DMS79 (cell line): ENCODE results near the gene GMDS.

Source experiments
- DNase-seq: peaks from one replicate; lab custom pipeline; 2025; lab: John Stamatoyannopoulos, UW

GMDS gene

DNA sequence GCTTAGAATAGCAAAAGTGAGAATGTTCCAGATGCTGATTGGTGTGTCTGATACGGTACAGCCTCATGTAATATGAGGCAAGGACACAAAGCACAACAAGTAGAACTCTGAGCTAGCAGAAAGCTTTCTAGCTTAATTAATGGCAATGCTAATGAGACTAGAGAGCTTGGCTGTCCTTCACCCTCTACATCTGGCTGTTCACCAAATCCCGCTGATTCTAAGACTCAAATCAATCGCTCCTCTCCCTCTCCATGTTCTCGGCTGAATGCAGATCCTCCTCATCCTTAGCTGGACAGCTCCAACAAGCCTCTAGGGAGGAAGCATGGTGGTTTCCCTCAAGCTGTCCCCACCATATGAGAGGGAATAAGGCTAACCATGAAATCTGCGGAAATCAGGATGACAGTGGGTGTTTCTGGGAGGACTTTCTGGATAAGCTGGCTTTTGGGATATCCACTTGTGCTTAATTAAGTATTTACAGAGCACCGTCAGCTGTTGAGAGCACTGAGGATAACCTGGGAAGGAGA, 506.8 kb downstream of the GMDS start:
- no peak for DNase-seq

DNA sequence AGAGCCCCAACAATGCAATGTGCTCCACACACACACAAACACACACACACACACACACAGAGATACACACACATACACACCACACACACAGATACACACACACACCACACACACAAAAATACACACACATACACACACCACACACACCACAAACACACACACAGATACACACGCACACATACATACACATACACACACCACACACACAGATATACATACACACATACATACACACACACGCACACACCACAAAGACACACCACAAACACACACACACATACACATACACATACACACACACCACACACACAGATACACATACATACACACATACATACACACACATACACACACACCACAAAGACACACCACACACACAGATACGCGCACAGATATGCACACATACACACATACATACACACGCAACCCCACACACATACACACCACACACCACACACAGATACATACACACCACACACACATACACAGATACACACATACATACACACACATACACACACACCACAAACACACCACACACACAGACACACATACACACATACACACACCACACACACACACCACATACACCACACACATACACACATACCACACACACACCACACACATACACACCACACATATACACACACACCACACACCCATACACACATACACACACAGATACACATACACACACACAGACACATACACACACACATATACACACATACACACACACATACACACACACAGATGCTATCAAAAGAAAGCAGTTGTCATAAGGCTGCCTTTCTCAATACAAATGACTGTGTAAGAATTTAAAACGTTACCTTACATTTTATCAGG, 507.7 kb downstream of the GMDS start:
- no peak for DNase-seq

DNA sequence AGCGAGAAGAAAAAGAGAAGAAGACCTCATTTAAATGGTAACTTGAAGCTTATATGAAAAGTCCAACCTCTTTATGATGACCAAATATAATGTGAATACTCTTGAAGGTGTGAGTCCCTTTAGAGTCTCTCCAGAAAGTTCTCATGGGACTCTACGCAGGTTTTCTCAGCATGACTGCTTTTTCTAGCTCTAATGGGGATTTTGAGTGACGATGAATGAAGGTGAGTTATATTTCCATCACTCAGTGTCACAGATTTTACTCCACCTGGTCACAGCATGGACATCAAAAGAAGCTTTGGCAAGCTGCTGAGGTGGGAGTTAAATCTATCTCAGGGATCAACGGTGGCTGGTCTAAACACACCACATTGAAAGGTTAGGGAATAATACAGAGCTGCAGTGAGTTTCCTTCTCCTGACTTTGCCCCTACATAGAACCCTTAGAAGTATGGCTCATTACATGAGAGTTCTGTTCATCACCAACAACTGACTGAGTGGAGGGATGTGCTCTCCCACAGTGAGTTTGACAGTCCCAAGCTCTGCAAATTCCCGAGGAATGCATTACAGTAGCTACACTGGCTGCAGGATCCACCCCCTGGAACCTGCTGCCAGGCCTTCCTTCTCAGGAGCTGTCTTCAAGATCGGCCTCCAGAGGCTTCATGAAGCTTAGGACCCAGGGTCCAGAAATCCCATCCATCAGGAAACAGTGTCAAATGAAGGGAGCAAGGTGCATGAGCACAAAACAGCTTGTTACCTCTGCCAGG, 508.9 kb downstream of the GMDS start:
- no peak for DNase-seq

DNA sequence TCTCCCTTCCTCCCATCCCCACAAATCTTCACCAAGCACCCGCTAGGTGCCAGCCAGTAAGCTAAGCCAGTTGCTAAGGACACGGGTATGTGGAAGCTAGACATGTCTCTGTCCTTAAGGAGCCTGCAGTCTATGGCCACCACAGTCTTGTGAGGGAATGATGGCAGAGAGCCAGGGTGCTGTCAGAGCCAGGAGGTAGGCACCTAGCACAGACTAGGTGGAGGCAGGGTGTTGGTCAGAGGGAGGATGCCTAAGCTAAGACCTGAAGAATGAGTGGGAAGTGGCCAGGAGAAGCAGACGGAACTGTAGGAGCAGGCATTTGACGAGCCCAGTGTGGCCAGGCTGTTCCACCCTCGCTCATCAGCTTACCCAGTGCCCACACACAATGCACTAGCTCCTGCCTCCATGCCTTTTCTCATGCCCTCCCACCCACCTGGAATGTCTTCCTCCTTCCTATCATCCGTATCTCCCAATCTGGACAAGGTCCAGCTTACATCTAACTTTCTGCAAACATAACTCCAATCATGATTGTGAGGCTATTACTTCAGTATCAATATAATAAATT, 510.1 kb downstream of the GMDS start:
- no peak for DNase-seq

DNA sequence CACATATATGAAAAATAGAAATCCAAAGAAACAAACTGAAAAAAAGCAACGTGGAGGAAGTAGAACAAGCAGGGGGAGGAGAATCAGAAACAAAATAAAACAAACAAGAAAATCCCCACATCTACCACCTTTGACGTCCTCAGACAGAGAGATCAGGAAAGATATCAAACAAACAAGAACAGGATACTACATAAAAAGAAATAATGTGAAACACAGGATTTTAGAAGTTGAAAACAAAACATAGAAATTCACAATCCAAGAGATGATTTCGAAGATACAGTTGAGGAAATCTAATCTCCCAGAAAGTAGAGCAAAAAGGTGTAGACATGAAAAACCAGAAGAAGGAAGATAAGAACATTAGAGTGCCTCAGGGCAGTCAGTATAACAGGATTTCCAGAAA, 514.5 kb downstream of the GMDS start:
- DNase-seq, result no peak

DNA sequence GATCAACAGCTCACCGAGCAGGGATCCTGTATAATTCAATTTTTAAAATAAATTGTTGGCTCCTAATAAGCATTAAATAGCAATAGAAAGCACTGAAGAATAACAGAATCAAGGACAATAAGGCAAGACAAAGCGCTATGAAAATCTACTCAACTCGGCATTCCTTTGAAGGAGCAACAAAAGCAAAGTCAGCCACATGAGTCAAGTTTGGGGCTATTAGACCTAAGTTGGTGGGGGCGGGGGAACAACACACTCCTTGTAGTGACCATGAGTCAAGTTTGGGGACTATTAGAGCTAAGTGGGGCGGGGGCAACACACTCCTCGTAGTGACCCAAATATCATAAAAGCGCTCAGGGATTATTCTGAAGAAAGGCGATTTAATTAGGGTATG, 515.7 kb downstream of the GMDS start:
- DNase-seq, result no peak

DNA sequence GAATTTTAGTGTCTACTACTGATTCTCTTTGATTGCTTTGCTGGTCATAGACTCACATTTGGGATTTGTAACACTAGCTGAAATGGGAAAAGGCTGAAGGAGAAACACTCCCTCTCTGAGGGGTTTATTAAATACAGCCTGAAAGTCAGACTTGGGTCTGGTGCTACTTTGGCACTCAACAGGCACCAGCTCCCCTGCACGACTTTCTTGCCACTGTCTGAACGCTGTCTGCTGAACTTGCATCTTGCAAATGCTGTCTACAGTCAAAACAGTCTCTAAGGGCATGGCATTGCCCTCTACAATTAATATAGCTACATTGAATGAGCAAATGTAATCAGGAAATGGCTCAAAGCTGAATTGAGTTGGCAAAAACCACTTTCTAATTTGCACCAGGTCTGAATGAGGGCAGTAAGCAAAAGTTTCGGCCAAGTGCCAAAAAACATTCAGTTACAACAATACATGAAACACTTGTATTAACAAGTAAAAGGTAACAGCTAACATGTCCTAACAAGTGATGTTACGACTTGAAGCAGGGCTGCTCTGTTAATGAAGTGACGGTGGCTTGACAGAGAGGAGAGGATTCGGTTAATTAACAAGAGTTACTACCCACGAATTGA, 516.2 kb downstream of the GMDS start:
- DNase-seq, result peak; percentile 68

DNA sequence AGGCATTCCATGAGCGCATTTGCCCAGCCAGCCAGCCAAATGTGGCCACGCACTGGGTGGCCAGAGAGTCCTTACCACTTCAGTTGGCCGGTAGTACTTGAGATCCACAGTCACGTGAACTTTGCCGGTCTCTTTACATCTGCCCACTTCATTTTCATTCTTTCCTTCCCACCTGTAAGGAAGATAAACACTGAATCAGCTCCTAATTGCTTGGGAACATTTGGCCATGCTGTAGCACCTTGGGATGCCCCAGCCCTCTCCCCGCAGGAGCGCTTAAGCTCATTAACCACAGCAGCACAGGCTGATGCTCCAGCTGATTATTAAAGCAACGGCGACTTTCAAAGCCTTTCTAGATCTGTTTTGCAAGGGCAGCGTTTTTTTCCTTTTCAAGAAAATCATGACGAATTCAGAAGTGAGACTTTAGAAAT, 519.0 kb downstream of the GMDS start:
- peak; percentile 25 for DNase-seq

DNA sequence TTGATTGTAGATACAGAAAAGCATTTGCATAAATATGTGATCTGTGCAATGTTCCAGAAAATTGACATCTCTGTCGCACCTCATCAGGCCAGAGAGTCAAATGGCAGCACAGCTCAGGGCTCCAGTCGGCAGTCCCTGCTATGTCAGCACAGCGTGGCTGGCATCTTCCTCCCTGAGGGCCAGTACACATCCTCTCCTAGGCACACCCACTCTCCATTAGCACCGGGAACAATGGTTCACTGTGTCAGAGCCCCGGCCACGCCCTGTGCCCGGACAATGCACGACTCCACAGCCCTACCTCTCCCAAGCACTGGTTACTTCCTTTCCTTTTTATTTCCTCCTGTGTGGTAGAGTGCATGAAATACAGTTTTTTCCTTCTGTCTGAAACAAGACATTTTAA, 520.8 kb downstream of the GMDS start:
- DNase-seq, result peak; percentile 30

DNA sequence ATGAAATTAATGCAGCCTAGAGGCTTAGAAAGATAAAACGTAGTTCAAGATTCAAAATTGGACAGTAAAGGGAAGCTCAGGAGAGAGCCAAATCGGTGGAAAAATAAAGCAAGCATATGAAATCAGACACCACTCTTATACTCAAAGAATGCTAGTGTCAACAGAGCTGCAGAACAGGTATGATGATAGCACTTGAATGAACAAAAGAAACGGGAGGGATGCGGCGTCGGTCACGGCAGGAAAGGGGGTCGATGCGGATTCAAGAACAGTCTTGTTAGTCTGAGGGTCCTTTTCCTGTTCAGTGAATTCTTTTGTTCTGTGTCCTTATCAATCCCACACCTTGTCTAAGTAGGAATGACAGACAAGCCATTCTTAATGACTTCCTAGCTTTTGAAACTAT, 521.3 kb downstream of the GMDS start:
- peak; percentile 46 for DNase-seq

DNA sequence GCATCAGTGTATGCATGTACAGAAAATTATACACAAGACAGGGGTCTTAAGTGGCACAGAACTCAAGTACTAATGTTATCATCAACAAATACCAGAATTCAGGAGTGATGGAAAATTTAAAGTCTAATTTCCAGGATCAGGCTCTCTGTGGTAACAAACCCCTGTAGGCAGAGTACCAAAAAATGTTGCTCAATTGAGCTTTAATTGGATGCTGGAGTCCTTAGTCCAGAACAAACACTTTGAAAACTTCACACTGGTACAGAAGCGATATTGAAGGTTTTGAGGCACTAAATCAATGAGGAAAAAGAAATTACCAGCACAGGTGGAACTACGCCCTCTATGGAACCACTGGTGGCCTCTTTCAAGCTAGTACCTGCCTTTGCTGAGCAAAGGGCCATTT, 522.6 kb downstream of the GMDS start:
- no peak for DNase-seq

DNA sequence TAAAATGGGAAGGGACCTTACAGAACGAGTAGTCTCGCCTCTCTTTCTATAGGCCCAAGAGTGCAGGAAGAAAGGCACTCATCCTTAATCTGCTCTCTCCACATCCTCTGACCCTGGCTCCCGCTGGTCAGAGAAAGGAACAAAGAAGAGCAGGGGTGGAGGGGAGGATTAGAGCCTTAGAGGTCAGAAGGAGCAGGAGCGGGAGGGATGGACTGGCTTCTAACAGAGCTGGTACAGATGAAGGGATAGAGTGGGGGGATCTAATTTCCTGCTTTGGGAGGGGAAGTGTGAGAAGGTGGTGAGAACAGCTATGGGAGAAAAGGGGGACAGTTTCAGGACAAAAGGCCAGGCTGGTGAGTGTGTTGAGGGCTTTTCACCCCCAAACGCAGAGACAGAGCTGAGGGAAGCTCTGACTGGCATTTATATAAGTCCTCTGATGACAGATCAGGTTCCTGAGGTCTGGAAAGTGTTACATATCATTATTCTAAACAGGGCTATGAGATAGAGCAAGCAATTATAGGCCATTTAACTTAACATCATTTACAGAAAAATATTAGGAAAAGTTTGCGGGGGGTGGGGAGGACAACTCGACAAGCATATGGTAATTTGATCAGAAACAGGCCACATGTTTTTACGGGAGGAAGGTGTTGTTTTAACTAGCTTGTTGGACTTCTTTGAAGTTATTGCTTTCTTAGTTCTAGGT, 524.6 kb downstream of the GMDS start:
- no peak for DNase-seq

DNA sequence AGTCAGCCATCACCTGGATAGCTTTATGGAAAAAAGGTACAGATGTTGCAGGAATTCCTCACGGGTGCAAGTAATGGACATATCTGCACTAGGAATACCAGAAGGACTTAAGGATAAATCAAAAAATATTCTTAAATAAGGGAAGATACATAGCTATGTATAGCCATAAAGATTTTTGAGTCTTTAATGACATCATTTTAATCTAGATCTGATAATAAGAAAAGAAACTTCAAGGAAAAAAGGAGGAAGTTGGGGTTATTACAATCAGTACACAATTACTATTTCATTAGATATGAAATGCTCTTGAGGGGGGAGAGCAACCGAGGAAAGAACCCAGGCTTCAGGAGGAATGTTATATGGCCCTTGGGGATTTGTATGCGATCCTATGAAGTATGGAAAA, 525.5 kb downstream of the GMDS start:
- DNase-seq, result no peak

DNA sequence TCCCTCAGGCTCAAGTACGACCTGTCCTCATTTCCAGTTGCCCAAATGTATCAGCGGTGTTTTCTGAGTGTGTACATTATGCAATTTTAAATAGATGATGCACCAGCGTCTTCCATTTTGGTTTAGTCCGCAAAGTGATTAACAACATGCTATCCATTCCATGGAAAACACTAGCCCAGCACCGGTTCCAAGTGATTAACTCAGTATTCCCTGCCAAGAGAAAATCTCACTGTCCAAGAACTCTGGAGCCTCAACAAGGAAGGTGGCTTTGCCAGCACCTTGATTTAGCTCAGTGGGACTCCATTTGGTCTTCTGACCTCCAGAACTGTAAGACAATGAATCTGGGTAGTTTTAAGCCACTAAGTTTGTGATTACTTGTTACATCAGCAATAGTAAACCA, 528.5 kb downstream of the GMDS start:
- no peak for DNase-seq

DNA sequence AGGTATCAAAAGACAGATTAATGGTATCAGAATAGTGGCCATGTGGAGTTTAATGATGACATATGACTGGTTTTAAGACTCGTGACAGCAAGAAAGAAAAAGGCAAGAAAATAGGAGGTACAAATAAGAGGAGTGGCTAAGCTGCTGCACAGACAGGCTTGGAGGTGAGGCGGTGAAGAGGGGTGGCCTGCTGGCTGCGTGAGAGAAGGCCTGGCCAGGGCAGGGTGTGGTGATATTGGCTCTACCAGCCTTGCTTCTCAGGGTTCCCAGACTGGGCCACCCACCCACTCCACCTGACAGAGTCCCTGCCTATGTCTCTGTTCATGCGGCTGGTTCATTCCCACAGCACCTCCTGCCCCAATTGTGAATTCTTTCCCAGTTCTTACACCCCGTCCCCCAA, 529.0 kb downstream of the GMDS start:
- DNase-seq, result no peak

DNA sequence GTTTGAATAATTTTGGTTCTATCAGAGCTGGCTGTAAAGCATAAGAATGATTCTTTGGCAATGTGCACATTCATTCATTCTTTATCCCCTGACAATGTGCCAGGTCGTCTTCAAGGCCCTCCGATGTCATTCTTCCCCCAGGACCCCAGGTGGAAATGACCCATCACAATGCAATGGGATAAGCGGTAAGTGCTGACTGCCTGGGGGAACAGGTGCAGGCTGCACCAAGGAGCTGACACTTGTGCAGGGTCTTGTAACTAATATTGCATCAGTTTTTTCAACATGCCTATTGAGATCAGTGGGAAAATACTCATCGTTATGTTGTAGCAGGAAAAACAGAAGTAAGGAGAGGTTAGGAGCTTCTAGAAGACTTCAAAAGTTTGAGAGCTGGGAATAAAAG, 530.1 kb downstream of the GMDS start:
- DNase-seq, result no peak

DNA sequence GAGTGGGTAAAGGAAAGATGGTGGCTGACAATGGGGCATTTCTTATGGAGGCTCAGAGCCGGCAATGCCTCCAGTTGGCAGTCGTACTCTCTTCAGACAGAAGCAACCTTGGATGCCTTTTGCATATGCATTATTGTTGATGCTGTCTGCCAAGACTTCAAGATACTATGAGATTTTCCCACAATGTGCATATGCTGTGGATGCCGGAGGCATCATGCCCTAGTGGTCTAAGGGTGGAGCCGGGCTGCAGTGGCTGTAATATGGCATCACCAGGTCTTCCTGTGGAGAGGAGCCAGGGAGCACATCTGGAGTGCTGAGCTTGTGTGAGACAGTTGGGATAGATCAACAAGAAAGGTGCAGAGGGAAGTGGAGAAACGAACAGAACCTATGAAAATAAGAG, 530.8 kb downstream of the GMDS start:
- DNase-seq, result no peak

DNA sequence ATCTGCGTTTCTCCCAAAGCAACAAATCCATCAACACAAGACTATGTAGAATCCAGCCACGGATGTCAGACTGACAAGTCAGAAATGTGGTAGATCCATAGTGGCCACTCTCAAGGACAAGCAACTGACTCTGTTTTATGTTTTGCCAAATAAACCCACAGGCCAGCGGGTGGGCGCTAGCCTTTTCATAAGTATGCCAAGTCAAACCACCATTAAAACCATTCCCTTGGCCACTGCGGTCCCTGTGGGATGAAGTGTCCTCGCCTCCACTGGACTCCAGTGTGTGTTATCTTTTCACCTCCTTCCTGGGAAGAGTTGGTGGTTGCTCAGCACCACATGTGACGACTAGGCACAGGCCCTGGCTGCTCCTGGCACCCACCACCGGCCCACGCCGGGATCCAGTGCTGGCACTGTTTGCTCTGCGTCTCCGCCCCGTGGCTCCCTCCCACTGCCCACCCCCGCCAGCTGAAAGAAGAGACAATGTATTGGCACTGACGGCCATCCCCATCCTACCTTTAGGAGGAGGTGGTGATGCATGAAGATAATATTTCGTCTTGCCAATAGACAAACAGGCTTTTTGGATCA, 532.3 kb downstream of the GMDS start:
- DNase-seq, result no peak

DNA sequence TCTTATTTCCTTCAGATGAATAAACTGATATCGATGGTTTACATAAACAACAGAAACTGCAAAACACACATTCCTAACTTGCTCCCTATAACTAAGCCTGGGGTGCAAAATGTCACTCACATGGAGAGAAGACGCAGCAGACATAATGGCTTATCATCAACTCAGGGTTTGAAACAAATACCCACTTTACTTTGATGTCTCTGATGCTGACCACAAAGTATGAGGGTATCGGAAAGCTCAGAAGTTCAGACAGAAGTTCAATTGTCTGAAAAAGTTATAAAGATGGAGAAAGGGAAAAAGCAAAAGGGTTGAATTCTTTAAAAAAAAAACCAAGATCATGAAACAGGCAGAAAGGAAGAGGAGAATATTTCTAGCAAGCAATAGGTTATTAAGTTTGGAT, 533.0 kb downstream of the GMDS start:
- no peak for DNase-seq

DNA sequence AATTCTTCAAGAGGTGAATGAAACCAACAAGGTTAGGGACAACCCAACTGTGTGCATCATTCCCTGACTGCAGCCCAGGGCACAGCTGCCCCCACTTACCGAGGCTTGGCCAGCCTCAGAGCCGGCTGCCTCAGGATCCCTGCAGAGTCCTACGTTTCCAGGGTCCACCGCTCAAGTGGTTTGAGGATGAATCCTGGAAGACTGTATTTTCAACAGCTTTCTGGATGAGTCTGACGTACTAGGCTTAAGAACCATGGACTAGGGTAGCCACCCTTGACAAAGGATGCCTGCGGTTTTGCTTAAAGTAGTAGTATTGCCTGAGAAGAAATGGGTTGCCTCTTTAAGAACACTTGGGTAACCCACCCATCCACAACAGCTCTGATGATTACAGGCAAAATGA, 534.3 kb downstream of the GMDS start:
- no peak for DNase-seq

DNA sequence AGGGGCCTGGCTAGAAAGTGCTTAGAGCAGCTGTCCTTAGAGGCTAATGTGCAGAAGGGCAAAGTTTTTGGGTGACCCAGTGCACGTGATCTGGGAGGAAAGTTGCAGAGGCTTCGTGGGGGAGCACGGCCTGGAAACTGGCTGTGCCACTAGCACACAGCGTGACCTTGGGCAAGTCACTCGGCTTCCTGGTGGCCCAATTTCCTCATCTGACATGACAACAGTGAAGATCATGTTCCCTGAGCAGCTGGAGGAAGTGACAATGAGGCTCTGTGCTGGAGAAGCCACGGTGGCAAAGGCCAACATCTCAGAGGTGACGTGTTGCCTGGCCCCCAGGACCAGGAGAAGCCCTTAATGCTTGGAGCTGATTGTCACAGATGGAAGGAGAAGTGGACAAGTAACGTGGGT, 536.2 kb downstream of the GMDS start:
- DNase-seq, result no peak

DNA sequence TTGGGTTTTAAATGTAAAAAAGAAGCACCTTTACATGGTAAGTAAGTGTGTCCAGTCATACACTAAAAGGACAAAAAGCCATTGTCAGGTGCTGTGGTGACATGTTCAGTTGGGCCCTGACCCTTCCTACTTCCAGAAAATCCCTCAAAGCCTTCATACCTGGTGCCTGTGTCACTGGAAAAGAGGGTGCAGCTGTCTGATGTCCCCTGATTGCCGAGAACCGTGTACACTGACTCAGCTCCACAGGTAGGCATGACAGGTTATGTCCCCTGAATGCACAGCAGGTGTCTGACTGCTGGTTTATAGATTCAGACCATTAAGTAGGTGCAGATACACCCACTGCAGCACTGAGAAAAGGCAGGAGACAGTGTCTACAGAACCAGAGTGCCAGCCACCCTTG, 536.6 kb downstream of the GMDS start:
- DNase-seq, result no peak
